ENCODE results near the gene BUB1B.

BUB1B gene

GRCh38 chr15:40219801-40220200 is 58.9 kb downstream of the BUB1B start:
- DNase-seq (ENCODE audit: low spot score): no peak
- no peak for TF ChIP-seq CTCF (IDR thresholded peaks at IDR 0.05; ENCODE audit: extremely low read depth, missing control alignments)

GRCh38 chr15:40222131-40222530 is 61.3 kb downstream of the BUB1B start:
- no peak for TF ChIP-seq CTCF (IDR thresholded peaks at IDR 0.05; ENCODE audit: extremely low read depth, missing control alignments)
- no peak for DNase-seq (ENCODE audit: low spot score)

GRCh38 chr15:40226736-40227135 is 65.9 kb downstream of the BUB1B start:
- TF ChIP-seq CTCF (IDR thresholded peaks at IDR 0.05; ENCODE audit: extremely low read depth, missing control alignments): no peak
- peak; percentile 62 for DNase-seq (ENCODE audit: low spot score)

GRCh38 chr15:40229316-40229715 is 68.4 kb downstream of the BUB1B start:
- TF ChIP-seq CTCF (IDR thresholded peaks at IDR 0.05; ENCODE audit: extremely low read depth, missing control alignments): no peak
- no peak for DNase-seq (ENCODE audit: low spot score)

GRCh38 chr15:40229956-40230355 is 69.1 kb downstream of the BUB1B start:
- TF ChIP-seq CTCF (IDR thresholded peaks at IDR 0.05; ENCODE audit: extremely low read depth, missing control alignments): no peak
- no peak for DNase-seq (ENCODE audit: low spot score)

GRCh38 chr15:40232625-40233070 is 71.8 kb downstream of the BUB1B start:
- TF ChIP-seq CTCF (IDR thresholded peaks at IDR 0.05; ENCODE audit: extremely low read depth, missing control alignments): no peak
- no peak for DNase-seq (ENCODE audit: low spot score)

- DNase-seq (ENCODE audit: low spot score): no peak
- no peak for TF ChIP-seq CTCF (IDR thresholded peaks at IDR 0.05; ENCODE audit: extremely low read depth, missing control alignments)
Measured at GRCh38 chr15:40233727-40234577, 73.1 kb downstream of the BUB1B start.

Measured in GM20000 (cell line).